Natural killer cell treated with Interleukin-12 subunit alpha and Interleukin-12 subunit beta and Interleukin-15 and Interleukin-18, amount 100 ng/mL, for 72 hours (primary cell): Measurements from ENCODE around the gene DNAL4. TPM values are rescaled to one million over a fixed set of nuclear protein-coding genes. Genes with fewer than 3 reads are reported as not detected.

ENCODE experiments used
- ATAC-seq, 2 donors: fragments of 150-1000 bp; cut with Tn5 transposase in 1 of 2; sonication (Bioruptor Pico), chemical (Tn5 transposase) in 1 of 2; 2 replicates each; pipeline ENCODE4 v1.10.0; 2021
- DNase-seq: peaks from one replicate; pipeline ENCODE4 v3.0.0; 2022; ENCODE audit warnings: low spot score
- H3K27ac Mint-ChIP-seq, 2 donors: 1 replicate in 1 of 2; 2 replicates in 1 of 2; pipeline ENCODE4 v1.8.0; 2022; ENCODE audit warnings: mixed read lengths in 2 of 2, mild to moderate bottlenecking in 1 of 2, moderate library complexity in 1 of 2
- H3K27me3 Mint-ChIP-seq, 2 donors: 1 replicate in 1 of 2; 2 replicates in 1 of 2; pipeline ENCODE4 v1.8.0; 2022; ENCODE audit warnings: mixed read lengths in 2 of 2
- H3K36me3 Mint-ChIP-seq: one replicate; pipeline ENCODE4 v1.8.0; 2022; ENCODE audit warnings: mixed read lengths
- H3K4me1 Mint-ChIP-seq, 2 donors: 1 replicate in 1 of 2; 2 replicates in 1 of 2; pipeline ENCODE4 v1.8.0; 2022; ENCODE audit warnings: low read depth in 2 of 2, mixed read lengths in 2 of 2, mild to moderate bottlenecking in 1 of 2
- H3K4me3 Mint-ChIP-seq: one replicate; pipeline ENCODE4 v1.8.0; 2022; ENCODE audit warnings: mixed read lengths
- H3K9me3 Mint-ChIP-seq: 2 replicates; pipeline ENCODE4 v1.8.0; 2022; ENCODE audit warnings: mixed read lengths
- total RNA-seq, 2 donors: library from RNA; stranded (reverse); gene quantifications; one replicate each; pipeline ENCODE4 v1.2.3, GENCODE V29; 2022

The DNAL4 gene
- total RNA-seq, 2 donors from 2014 or later: 9.0 to 11.0 TPM

- H3K4me1 Mint-ChIP-seq: peaks cover 7% of the 10 kb centered on the region in 2 donors
- H3K36me3 Mint-ChIP-seq: no peaks in the 10 kb centered on the region
- no peaks in the 10 kb centered on the region for H3K27me3 Mint-ChIP-seq
- ATAC-seq: no peak
- no peak overlapping the region for H3K27ac Mint-ChIP-seq
- H3K4me3 Mint-ChIP-seq: no peak overlapping the region
- DNase-seq: no peak
- no peaks in the 10 kb centered on the region for H3K9me3 Mint-ChIP-seq
These were observed 5.1 kb downstream of the DNAL4 start for GRCh38 chr22:38788846-38789245.

- H3K9me3 Mint-ChIP-seq: no peaks in the 10 kb centered on the region
- ATAC-seq (no peak), DNase-seq (no peak)
- H3K27ac Mint-ChIP-seq: no peak overlapping the region
- no peaks in the 10 kb centered on the region for H3K27me3 Mint-ChIP-seq
- no peak overlapping the region for H3K4me3 Mint-ChIP-seq
- no peaks in the 10 kb centered on the region for H3K36me3 Mint-ChIP-seq
- H3K4me1 Mint-ChIP-seq: peaks cover 4% of the 10 kb centered on the region in 2 donors
These were observed 5.7 kb downstream of the DNAL4 start for GRCh38 chr22:38788021-38788816.

GRCh38 chr22:38786631-38787030 lies 7.3 kb downstream of the DNAL4 start:
- ATAC-seq (no peak), DNase-seq (no peak)
- Mint-ChIP-seq H3K27me3 (no peaks in the 10 kb centered on the region), H3K4me1 (peaks cover 0 to 6% of the 10 kb centered on the region in 2 donors), H3K36me3 (no peaks in the 10 kb centered on the region), H3K9me3 (no peaks in the 10 kb centered on the region), H3K27ac (no peak overlapping the region), H3K4me3 (no peak overlapping the region)

- ATAC-seq (no peak), DNase-seq (no peak)
- Mint-ChIP-seq H3K9me3 (no peaks in the 10 kb centered on the region), H3K27me3 (no peaks in the 10 kb centered on the region), H3K36me3 (no peaks in the 10 kb centered on the region), H3K27ac (no peak overlapping the region), H3K4me3 (no peak overlapping the region), H3K4me1 (peaks cover 0 to 6% of the 10 kb centered on the region in 2 donors)
These were observed 9.1 kb downstream of the DNAL4 start for GRCh38 chr22:38784856-38785255.

- no peaks in the 10 kb centered on the region for H3K27me3 Mint-ChIP-seq
- DNase-seq: no peak
- no peak overlapping the region for H3K4me3 Mint-ChIP-seq
- no peaks in the 10 kb centered on the region for H3K9me3 Mint-ChIP-seq
- H3K27ac Mint-ChIP-seq: no peak overlapping the region
- peaks cover 0 to 6% of the 10 kb centered on the region in 2 donors for H3K4me1 Mint-ChIP-seq
- H3K36me3 Mint-ChIP-seq: no peaks in the 10 kb centered on the region
- no peak for ATAC-seq
These were observed 9.9 kb downstream of the DNAL4 start for GRCh38 chr22:38784035-38784434.

- ATAC-seq: no peak
- no peak for DNase-seq
- Mint-ChIP-seq H3K27ac (no peak overlapping the region), H3K4me3 (no peak overlapping the region), H3K9me3 (no peaks in the 10 kb centered on the region), H3K27me3 (no peaks in the 10 kb centered on the region), H3K36me3 (no peaks in the 10 kb centered on the region), H3K4me1 (peaks cover 0 to 6% of the 10 kb centered on the region in 2 donors)
These were observed 10.8 kb downstream of the DNAL4 start for GRCh38 chr22:38783095-38783615.

- no peak for ATAC-seq
- peaks cover 0 to 6% of the 10 kb centered on the region in 2 donors for H3K4me1 Mint-ChIP-seq
- no peaks in the 10 kb centered on the region for H3K9me3 Mint-ChIP-seq
- H3K36me3 Mint-ChIP-seq: no peaks in the 10 kb centered on the region
- no peaks in the 10 kb centered on the region for H3K27me3 Mint-ChIP-seq
- DNase-seq: no peak
- H3K27ac Mint-ChIP-seq: no peak overlapping the region
- H3K4me3 Mint-ChIP-seq: no peak overlapping the region
These were observed 11.4 kb downstream of the DNAL4 start for GRCh38 chr22:38782402-38783094.

- DNase-seq (no peak), ATAC-seq (no peak)
- Mint-ChIP-seq H3K27me3 (no peaks in the 10 kb centered on the region), H3K9me3 (no peaks in the 10 kb centered on the region), H3K27ac (no peak overlapping the region), H3K4me1 (peaks cover 0 to 9% of the 10 kb centered on the region in 2 donors), H3K4me3 (no peak overlapping the region), H3K36me3 (no peaks in the 10 kb centered on the region)
These were observed 12.9 kb downstream of the DNAL4 start for GRCh38 chr22:38781033-38781432.

- ATAC-seq (no peak), DNase-seq (no peak)
- Mint-ChIP-seq H3K4me3 (no peak overlapping the region), H3K9me3 (no peaks in the 10 kb centered on the region), H3K27me3 (no peaks in the 10 kb centered on the region), H3K27ac (no peak overlapping the region), H3K4me1 (peaks cover 0 to 8% of the 10 kb centered on the region in 2 donors), H3K36me3 (no peaks in the 10 kb centered on the region)
These were observed 16.8 kb downstream of the DNAL4 start for GRCh38 chr22:38777087-38777671.

GRCh38 chr22:38776086-38776485 lies 17.9 kb downstream of the DNAL4 start:
- Mint-ChIP-seq H3K27ac (no peak overlapping the region), H3K27me3 (no peaks in the 10 kb centered on the region), H3K36me3 (no peaks in the 10 kb centered on the region), H3K4me1 (peaks cover 0 to 7% of the 10 kb centered on the region in 2 donors), H3K4me3 (no peak overlapping the region), H3K9me3 (no peaks in the 10 kb centered on the region)
- DNase-seq (no peak), ATAC-seq (no peak)

GRCh38 chr22:38775656-38776055 lies 18.3 kb downstream of the DNAL4 start:
- Mint-ChIP-seq H3K36me3 (no peaks in the 10 kb centered on the region), H3K9me3 (no peaks in the 10 kb centered on the region), H3K27ac (peak overlapping the region in 1 of 2 donors; percentile 75), H3K4me1 (peaks cover 0 to 7% of the 10 kb centered on the region in 2 donors), H3K4me3 (no peak overlapping the region), H3K27me3 (no peaks in the 10 kb centered on the region)
- ATAC-seq (no peak), DNase-seq (no peak)

GRCh38 chr22:38774496-38775166 lies 19.3 kb downstream of the DNAL4 start:
- H3K4me1 Mint-ChIP-seq: peaks cover 0 to 7% of the 10 kb centered on the region in 2 donors
- no peaks in the 10 kb centered on the region for H3K9me3 Mint-ChIP-seq
- no peak for DNase-seq
- peak overlapping the region in 1 of 2 donors; percentile 75 for H3K27ac Mint-ChIP-seq
- H3K27me3 Mint-ChIP-seq: no peaks in the 10 kb centered on the region
- H3K4me3 Mint-ChIP-seq: no peak overlapping the region
- no peaks in the 10 kb centered on the region for H3K36me3 Mint-ChIP-seq
- no peak for ATAC-seq

- no peaks in the 10 kb centered on the region for H3K27me3 Mint-ChIP-seq
- H3K4me3 Mint-ChIP-seq: no peak overlapping the region
- no peaks in the 10 kb centered on the region for H3K36me3 Mint-ChIP-seq
- no peak overlapping the region for H3K27ac Mint-ChIP-seq
- H3K4me1 Mint-ChIP-seq: peaks cover 0 to 10% of the 10 kb centered on the region in 2 donors
- ATAC-seq (no peak), DNase-seq (no peak)
- no peaks in the 10 kb centered on the region for H3K9me3 Mint-ChIP-seq
These were observed 20.5 kb downstream of the DNAL4 start for GRCh38 chr22:38773363-38773946.
